Stimulated activated naive CD4-positive, alpha-beta T cell treated with Interleukin-2 at 50 U/mL for 16 hours (primary cell): ENCODE results near the gene TRIM44.
"Not testable (repeated sequence)": the region's sequence is repeated elsewhere in the genome, so short reads cannot be mapped to it uniquely, and the experiment has no call there.

Experiments used
- DNase-seq: peaks from one replicate; lab custom pipeline; 2025; lab: John Stamatoyannopoulos, UW

The TRIM44 gene

GRCh38 chr11:35672608-35673007, 10.0 kb downstream of the TRIM44 start:
- no peak for DNase-seq

GRCh38 chr11:35675901-35676610, 13.5 kb downstream of the TRIM44 start:
- no peak for DNase-seq

- no peak for DNase-seq
Observed at GRCh38 chr11:35676611-35676965, 14.0 kb downstream of the TRIM44 start.

GRCh38 chr11:35677904-35678303, 15.3 kb downstream of the TRIM44 start:
- no peak for DNase-seq

GRCh38 chr11:35678471-35678870, 15.9 kb downstream of the TRIM44 start:
- no peak for DNase-seq

- no peak for DNase-seq
Observed at GRCh38 chr11:35678975-35679374, 16.4 kb downstream of the TRIM44 start.

GRCh38 chr11:35680506-35680905, 17.9 kb downstream of the TRIM44 start:
- DNase-seq = no peak

GRCh38 chr11:35681163-35681767, 18.7 kb downstream of the TRIM44 start:
- DNase-seq = no peak

GRCh38 chr11:35682230-35683173, 19.9 kb downstream of the TRIM44 start:
- DNase-seq = no peak

- no peak for DNase-seq
Observed at GRCh38 chr11:35683728-35684339, 21.3 kb downstream of the TRIM44 start.

- no peak for DNase-seq
Observed at GRCh38 chr11:35688023-35688422, 25.4 kb downstream of the TRIM44 start.

- DNase-seq = no peak
Observed at GRCh38 chr11:35689081-35689996, 26.8 kb downstream of the TRIM44 start.

- no peak for DNase-seq
Observed at GRCh38 chr11:35702126-35702525, 39.6 kb downstream of the TRIM44 start.

GRCh38 chr11:35709376-35709775, 46.8 kb downstream of the TRIM44 start:
- DNase-seq = no peak

GRCh38 chr11:35711173-35711910, 48.8 kb downstream of the TRIM44 start:
- DNase-seq = no peak

GRCh38 chr11:35711924-35712323, 49.3 kb downstream of the TRIM44 start:
- DNase-seq = no peak

GRCh38 chr11:35712533-35712932, 50.0 kb downstream of the TRIM44 start:
- no peak for DNase-seq

- DNase-seq = no peak
Observed at GRCh38 chr11:35714882-35715627, 52.5 kb downstream of the TRIM44 start.

- DNase-seq = not testable (repeated sequence)
Observed at GRCh38 chr11:35715677-35716076, 53.1 kb downstream of the TRIM44 start.

- DNase-seq = no peak
Observed at GRCh38 chr11:35717043-35717442, 54.5 kb downstream of the TRIM44 start.
